ACHN (cell line): ENCODE results near the gene POLR2J3.
"Not testable (repeated sequence)": the region's sequence is repeated elsewhere in the genome, so short reads cannot be mapped to it uniquely, and the experiment has no call there.

Experiments used
- DNase-seq: peaks from one replicate; pipeline ENCODE4 v3.0.0-alpha.2; 2015
- in situ Hi-C: cut with HindIII; loops from 2 replicates; pipeline ENCODE4 v1.10.0; 2017; ENCODE audit warnings: low sequenced_read_pairs, low pct_ligation_motif_present, low pct_unique_long_range_greater_than_20kb

The POLR2J3 gene

DNA sequence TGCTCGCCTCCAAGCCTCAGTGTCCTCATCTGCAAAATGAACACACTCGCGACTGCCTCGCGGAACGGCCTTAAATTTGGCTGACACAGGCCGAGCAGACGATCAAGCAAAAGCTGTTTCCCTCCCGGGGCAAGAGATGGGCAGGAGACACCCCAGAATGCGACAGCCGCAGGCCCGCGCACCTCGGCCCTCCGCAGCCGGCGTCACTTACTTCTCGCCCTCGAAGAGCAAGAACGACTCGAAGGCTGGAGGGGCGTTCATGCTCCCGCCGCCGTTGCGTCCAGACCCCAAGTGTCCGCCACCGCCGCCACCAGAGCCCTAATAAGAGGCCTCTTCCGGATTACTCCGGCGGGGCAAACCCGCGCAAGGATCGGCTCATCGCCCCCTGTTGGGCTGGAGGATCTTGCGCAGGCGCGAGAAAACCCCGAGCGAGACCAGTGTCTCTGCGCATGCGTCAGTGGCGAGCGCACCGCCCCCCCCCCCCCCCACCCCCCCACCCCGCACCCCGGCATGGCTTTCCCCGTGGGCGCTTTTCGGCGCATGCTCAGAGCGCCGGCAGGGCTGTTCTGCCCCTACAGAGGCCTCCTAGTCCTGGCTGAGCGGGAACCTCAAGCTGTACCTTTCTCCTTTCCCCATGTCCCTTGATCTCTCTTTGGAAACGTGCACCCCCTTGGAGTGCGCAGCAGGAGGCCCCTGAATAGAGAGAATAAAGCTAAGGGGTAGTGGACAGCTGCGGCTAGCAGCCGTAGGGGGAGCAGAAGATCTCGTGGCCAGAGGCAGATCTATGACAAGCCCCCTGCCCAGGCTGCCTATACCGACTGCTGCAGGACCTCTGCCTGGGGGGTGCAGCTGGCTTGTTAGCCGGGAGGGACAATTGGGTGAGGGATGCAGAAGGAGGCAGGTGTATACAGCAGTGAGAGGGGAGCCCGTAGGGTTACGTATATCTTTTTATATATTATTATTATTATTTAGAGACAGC is at the start of gene POLR2J3:
Gene POLR2J3, minus strand, starts transcription at position 323 of the 979 bp plus-strand sequence. Its CDS starts 62 bp downstream, at position 261.
- peak; percentile 94 for DNase-seq
- in situ Hi-C loops: not testable (repeated sequence)

DNA sequence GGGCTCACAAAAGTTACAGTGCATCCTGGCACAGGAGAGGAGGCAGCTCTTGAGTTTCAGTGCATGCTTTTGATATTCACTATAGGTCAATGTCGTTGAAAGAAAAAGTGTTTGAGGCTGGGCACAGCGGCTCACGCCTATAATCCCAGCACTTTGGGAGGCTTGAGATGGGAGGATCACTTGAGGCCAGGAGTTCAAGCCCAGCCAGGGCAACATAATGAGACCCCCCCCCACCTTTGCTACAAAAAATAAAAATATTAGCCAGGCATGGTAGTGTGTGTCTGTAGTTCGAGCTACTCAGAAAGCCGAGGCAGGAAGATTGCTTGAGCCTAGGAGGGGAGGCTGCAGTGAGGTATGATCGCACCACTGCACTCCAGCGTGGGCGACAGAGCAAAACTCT is 45.7 kb upstream of the POLR2J3 start:
- in situ Hi-C loops, DNase-seq: not testable (repeated sequence)

GRCh38 chr7:102616507-102617125 is 44.2 kb upstream of the POLR2J3 start, which contains the start of gene RASA4:
RASA4 (minus strand) TSS chr7:102616756; CDS start chr7:102616689, 67 bp downstream.
- DNase-seq: peak; percentile 14
- in situ Hi-C loops: not testable (repeated sequence)

- DNase-seq, in situ Hi-C loops: not testable (repeated sequence)
Observed at GRCh38 chr7:102615930-102616329, 43.5 kb upstream of the POLR2J3 start.

DNA sequence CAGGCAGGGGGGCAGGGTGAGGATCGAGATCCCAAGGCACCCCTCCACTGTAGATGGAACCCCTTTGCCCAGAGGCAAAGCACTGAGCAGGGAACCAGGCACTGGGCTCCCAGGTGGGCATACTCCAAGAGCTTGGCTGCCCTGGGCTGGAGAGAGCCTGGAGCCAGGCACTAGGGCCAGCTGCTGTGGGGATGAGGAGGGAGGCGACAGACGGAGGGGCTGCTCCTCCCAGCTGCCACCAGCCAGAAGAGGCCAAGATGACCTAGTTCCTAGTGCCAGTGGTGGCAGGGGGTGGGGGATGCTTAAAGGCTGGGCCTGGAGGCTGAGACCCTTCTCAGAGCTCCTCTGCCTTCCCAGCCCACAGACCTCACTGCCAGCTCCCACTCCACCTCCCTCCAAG is 42.5 kb upstream of the POLR2J3 start:
- in situ Hi-C loops, DNase-seq: not testable (repeated sequence)

- in situ Hi-C loops, DNase-seq: not testable (repeated sequence)
Observed at GRCh38 chr7:102614346-102614697, 41.9 kb upstream of the POLR2J3 start.

- in situ Hi-C loops, DNase-seq: not testable (repeated sequence)
Observed at GRCh38 chr7:102613575-102614345, 41.4 kb upstream of the POLR2J3 start.

GRCh38 chr7:102611675-102612325 is 39.4 kb upstream of the POLR2J3 start:
- DNase-seq: peak; percentile 8
- in situ Hi-C loops: not testable (repeated sequence)

- in situ Hi-C loops, DNase-seq: not testable (repeated sequence)
Observed at GRCh38 chr7:102611013-102611674, 38.8 kb upstream of the POLR2J3 start.

- in situ Hi-C loops, DNase-seq: not testable (repeated sequence)
Observed at GRCh38 chr7:102610441-102610840, 38.1 kb upstream of the POLR2J3 start.

GRCh38 chr7:102609734-102610133 is 37.4 kb upstream of the POLR2J3 start:
- DNase-seq, in situ Hi-C loops: not testable (repeated sequence)

GRCh38 chr7:102606848-102607247 is 34.5 kb upstream of the POLR2J3 start:
- DNase-seq, in situ Hi-C loops: not testable (repeated sequence)

DNA sequence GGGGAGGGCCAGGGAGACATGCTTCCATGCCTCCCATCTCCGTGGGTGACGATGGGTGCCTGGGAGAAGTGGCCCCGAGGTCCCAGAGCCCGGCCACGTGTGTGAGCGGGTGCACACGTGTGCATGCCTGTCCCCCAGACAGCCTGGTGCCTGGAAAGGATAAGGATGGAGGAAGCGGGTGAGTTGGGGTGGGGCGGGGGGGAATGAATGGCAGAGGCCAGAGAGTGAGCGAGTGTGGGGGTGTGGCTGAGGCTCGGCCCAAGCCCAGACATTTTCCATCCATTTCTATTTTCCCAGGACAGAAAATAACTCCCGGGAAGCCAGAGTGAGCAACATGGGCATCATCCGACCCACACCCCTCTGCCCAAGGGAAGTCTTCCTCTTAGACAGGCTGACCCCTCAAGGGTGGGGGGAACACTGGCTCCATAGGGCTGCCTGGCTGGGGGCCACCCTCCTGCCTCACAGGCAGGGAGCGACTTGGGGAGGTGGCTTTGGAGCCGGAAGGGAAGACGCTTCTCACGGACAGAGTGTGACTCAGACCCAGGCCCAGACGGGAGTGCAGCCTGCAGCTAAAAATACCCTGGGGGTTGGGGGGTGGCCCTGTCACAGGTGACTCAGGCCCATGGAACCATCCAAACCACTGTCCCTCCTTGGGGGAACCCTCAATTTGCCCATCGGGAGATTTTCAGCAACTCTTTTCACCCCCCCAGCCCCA is 32.2 kb upstream of the POLR2J3 start:
- in situ Hi-C loops, DNase-seq: not testable (repeated sequence)

GRCh38 chr7:102602317-102602716 is 29.9 kb upstream of the POLR2J3 start:
- DNase-seq, in situ Hi-C loops: not testable (repeated sequence)

GRCh38 chr7:102599699-102600098 is 27.3 kb upstream of the POLR2J3 start:
- DNase-seq, in situ Hi-C loops: not testable (repeated sequence)

DNA sequence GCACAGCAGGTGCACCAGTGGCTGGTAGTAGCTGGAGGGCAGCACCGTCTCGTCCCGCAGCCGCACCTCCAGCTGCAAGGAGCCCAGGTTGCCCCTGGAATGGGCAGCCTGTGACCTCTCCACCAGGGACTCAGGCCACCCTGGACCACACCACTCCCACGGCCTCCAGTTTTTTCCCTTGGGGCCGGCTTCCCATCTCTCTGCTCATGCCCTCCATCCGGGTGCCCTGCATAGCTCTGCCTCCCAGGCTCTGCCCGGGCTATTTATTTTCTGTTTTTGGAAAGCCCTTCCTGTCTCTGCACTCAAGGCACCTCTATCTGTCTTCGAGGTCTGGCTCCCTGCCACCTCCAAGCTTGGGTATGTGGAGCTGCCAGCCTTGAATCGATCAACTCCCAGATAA is 23.7 kb upstream of the POLR2J3 start:
- DNase-seq, in situ Hi-C loops: not testable (repeated sequence)
